Neural progenitor cell (in vitro differentiated cells): Measurements from ENCODE around the gene DNAH7.

Experiments used
- EZH2 ChIP-seq: fragments of 200-600 bp; sonication (generic); IDR thresholded peaks from 2 replicates; pipeline ENCODE4 v1.6.1; 2017; ENCODE audit warnings: antibody characterized with exemption, mild to moderate bottlenecking, moderate library complexity
- EZH2phosphoT487 ChIP-seq: fragments of 200-600 bp; sonication (generic); IDR thresholded peaks from 2 replicates; pipeline ENCODE4 v1.6.1; 2017; ENCODE audit warnings: antibody characterized with exemption
- TF ChIP-seq, protein P1 (sequence below): fragments of 200-600 bp; sonication (generic); IDR thresholded peaks from 2 replicates; pipeline ENCODE4 v1.5.1; 2017; ENCODE audit warnings: antibody characterized with exemption, mild to moderate bottlenecking

DNA sequence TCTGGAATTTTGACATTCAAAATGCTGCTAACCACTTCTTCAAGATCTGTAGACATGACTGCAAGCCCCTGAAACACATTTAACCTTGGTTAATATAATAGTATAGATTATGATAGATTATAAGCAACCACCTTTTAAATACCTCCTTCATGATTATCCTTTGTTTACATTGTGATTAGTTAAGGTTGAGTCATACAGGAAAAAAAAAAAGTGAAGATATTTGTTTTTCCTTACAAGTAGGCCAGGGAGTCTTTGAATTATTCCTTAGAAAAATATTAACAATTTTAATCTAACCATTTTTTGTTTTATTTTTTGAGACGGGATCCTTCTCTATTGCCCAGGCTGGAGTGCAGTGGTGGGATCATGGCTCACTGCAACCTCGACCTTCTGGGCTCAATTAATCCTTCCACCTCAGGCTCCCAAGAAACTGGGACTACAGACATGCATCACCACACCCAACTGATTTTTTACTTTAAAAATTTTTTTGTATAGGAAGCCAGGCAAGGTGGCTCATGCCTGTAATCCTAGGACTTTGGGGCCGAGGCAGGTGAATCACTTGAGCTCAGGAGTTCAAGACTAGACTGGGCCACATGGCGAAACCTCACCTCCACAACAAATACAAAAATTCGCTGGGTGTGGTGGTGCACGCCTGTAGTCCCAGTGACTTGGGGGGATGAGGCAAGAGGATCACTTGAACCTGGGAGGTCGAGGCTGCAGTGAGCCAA, 312.3 kb downstream of the DNAH7 start:
- TF ChIP-seq, protein P1, sequence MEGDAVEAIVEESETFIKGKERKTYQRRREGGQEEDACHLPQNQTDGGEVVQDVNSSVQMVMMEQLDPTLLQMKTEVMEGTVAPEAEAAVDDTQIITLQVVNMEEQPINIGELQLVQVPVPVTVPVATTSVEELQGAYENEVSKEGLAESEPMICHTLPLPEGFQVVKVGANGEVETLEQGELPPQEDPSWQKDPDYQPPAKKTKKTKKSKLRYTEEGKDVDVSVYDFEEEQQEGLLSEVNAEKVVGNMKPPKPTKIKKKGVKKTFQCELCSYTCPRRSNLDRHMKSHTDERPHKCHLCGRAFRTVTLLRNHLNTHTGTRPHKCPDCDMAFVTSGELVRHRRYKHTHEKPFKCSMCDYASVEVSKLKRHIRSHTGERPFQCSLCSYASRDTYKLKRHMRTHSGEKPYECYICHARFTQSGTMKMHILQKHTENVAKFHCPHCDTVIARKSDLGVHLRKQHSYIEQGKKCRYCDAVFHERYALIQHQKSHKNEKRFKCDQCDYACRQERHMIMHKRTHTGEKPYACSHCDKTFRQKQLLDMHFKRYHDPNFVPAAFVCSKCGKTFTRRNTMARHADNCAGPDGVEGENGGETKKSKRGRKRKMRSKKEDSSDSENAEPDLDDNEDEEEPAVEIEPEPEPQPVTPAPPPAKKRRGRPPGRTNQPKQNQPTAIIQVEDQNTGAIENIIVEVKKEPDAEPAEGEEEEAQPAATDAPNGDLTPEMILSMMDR: no peak
- TF ChIP-seq EZH2 (no peak), EZH2phosphoT487 (no peak)
